Muscle of arm (tissue), 12 donors: ENCODE data around the gene FGL2. TPM values are rescaled to one million over a fixed set of nuclear protein-coding genes. Genes with fewer than 3 reads are reported as not detected.
"Not testable (repeated sequence)": the region's sequence is repeated elsewhere in the genome, so short reads cannot be mapped to it uniquely, and the experiment has no call there.

Source experiments
- DNase-seq: peaks from one replicate; pipeline ENCODE4 v3.0.0-alpha.2; 2013
- polyA plus RNA-seq, 12 donors: library from polyadenylated mRNA; unstranded; fragments of 120-200 nt; gene quantifications; one replicate each; pipeline ENCODE4 v1.2.1, GENCODE V29; 2013; ENCODE audit not compliant: insufficient read length in 12 of 12

The FGL2 gene
- polyA plus RNA-seq, 12 donors, result 20.6 to 52.1 (median 31.3) TPM; not detected in 1

- DNase-seq, result not testable (repeated sequence)
These were observed 27.0 kb downstream of the FGL2 start for GRCh38 chr7:77172437-77173172.

GRCh38 chr7:77171073-77171472 lies 28.5 kb downstream of the FGL2 start:
- DNase-seq, result not testable (repeated sequence)

DNA sequence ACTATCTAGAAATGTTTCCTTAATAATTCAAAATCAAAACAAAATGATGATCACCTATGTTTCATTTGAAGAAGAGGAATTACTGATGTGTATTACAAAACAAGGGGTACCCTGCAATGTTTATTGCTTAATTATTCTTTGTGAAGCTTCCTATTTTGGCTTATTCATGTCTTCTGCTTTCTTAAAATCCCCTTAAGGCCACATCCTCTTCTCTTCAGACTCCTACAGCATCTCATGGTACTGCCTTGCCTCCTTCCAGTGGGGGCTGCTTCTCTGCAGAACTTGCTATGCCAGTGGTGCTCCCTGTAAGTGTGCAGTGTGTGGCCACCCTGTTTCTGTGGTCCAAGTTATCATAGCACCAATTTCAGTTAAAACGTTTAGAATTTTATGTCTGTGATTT lies 42.2 kb downstream of the FGL2 start:
- DNase-seq, result no peak

DNA sequence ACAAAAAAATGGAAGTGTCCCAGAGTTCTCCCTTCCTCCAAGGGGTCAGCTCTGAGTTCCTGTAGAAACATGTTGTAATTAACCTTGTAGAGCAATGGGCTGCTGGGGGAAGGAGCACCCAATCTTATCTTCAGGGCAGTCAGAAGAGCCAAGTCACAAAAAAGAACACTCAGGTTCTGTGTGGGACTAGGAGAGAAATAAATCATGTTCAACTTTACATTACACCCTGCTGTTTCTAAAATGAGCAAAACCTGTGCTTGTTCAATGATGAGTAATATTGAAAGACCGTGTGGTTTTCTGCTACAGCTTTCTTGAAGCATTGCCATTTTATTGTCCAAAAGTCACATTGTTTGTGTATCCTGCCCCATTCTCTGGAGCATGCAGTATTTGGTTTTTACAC lies 42.6 kb downstream of the FGL2 start:
- DNase-seq, result not testable (repeated sequence)

DNA sequence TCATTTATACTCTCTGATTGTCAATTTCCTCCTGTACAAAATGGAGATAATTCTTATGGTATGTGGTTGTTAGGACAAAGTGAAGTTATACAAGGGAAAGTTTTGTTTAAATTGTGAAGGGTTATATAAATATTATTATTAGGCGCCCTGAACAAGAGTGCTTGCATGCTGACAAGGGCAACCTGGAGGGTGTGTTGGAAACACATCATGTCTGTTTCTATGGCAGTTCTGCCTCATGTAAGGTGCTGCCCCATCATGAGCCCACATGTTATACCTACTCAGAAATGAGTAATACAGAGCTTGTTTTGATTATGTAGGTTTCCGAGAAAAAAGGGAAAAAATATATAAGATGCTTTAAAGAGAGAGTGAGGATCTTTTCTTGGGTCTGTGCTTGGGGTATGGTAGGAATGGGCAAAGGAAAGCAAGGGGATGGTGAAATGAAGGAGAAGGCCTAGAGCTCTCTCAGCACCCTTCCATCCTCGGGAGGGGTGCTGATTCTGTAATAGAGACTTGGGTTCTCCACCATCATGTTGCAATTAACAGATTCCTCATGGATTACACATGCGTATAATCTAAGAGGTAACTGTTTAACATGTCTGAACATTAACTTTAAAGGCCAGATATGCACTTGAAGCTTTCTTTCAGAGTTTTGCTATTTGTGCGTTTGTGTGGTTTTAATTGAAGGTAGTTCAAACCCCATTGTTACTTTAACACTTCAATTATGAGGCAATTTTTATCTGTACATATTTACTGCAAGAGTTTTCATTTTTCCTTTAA lies 43.8 kb downstream of the FGL2 start:
- DNase-seq, result not testable (repeated sequence)

- not testable (repeated sequence) for DNase-seq
These were observed 44.6 kb downstream of the FGL2 start for GRCh38 chr7:77154917-77155464.

GRCh38 chr7:77152232-77152631 lies 47.4 kb downstream of the FGL2 start:
- DNase-seq, result not testable (repeated sequence)

Other genes with a start within 250 kb of the FGL2 start
- gene SPDYE17, start 167.5 kb downstream of the FGL2 start, polyA plus RNA-seq, result not detected
- under 1 TPM in 6 of 12 donors, not detected in 6; 0.34 to 0.73 (median 0.61) TPM for gene SPDYE18, start 137.3 kb downstream of the FGL2 start, polyA plus RNA-seq
- 10 to 100 TPM in 7 of 12 donors, 1 to 10 TPM in 4, not detected in 1; 6.5 to 25.0 (median 11.3) TPM for gene CCDC146, start 77.2 kb downstream of the FGL2 start, polyA plus RNA-seq
- gene GSAP, start 216.5 kb upstream of the FGL2 start, polyA plus RNA-seq, result 10 to 100 TPM in 2 of 12 donors, 1 to 10 TPM in 9, not detected in 1; 3.5 to 19.3 (median 5.3) TPM